HG02588 (cell line): ENCODE data around the gene MAGI3.

Experiments
- ATAC-seq: cut with Tn5 transposase; IDR thresholded peaks from one replicate; pipeline ENCODE4 v1.9.1; 2021; ENCODE audit warnings: mild to moderate bottlenecking, moderate library complexity; ENCODE audit not compliant: unreplicated experiment

The MAGI3 gene

GRCh38 chr1:113641396-113641795 is 251.1 kb downstream of the MAGI3 start:
- ATAC-seq = no peak

DNA sequence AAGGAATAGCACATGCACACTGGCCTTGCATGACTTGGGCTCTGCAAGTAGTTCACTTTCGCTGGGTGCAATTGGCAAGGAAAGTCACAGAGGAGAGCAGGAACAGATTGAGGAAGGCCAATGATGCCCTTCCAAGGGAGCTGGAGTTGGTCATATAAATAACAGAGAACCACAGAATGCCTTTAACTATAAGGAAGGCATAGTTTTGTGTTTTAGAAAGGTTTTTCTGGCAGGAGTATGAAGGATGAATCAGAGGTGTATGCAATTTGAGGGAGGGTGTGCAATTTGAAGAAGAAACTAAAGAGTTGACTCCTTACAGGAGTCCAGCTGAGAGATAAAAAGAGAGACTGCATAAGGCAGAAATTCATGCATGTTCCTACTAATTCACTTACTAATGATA is 256.8 kb downstream of the MAGI3 start:
- no peak for ATAC-seq

GRCh38 chr1:113648478-113648877 is 258.2 kb downstream of the MAGI3 start:
- no peak for ATAC-seq

DNA sequence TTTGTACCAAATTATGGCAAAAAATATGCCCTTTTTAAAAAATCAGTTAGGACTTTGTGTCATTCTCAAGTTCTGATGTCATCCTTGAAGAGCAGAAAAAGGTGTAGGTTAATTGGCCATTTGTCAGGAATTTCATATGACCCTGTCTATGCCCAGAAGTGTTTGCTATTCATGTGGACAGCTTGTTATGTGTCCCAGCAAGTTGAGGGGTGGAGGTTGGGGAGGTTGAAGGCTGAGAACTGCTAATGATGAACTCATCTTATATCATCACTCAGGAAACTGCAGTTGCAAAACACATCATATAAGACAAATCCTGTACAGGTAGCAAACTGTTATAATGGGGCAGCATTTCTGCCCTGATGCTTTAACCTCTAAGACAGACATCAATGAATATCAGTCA is 262.5 kb downstream of the MAGI3 start:
- ATAC-seq = no peak

DNA sequence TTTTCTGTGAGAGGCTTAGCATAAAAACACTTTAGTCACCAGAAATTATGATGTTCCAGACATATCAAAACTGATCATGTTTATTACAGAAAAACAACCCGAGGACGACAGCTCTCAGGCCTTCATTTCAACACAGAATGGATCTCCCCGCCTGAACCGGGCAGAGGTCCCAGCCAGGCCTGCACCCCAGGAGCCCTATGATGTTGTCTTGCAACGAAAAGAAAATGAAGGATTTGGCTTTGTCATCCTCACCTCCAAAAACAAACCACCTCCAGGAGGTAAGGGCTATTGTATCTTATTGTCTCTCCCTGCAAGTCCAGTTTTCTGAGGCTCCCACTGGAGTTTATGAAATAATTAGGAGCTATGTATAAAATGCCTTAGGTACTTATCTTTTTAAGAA is 263.4 kb downstream of the MAGI3 start:
- no peak for ATAC-seq

DNA sequence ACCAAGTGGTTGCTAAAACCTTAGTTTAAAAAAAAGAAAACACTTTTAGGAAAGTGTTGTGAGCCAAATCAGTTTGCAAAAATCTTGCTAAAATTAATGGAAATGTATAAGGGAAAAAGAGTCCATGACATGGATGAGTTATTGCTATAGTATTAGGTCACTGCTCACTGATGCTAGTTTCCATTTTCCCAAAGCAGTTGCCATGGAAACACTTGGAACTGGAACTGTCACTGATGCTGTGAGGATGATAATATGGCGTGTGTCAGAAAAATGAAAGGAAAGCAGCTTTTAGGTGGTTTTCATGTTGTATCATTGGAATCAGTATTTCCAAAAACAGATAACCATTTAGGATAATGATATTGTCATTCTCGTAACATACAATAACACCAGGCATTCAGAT is 264.6 kb downstream of the MAGI3 start:
- ATAC-seq = no peak

- no peak for ATAC-seq
These were observed 266.8 kb downstream of the MAGI3 start for GRCh38 chr1:113657126-113657525.

DNA sequence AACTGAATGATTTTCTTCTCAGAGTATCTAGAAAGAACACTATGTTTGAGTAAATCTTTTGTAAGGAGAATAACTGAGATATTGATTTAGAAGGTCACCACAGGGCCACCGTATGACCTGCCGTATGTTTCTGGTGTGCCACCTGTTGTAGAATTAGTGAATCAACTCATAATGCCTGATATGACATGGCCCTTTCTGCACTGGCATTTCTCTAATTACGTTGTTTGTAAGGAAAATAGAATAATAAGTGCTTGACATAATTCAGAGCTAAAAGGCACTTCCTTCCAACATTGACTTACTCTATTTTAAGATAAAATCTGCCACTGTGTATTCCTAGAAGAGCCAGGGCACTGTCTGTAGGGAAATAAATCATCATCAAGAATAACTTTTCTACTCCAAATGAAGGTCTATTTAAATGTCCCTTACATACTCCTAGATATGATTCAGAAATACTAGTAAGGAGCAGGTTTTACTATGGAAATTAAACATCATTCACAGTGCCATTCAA is 267.3 kb downstream of the MAGI3 start:
- ATAC-seq = no peak

- no peak for ATAC-seq
These were observed 268.7 kb downstream of the MAGI3 start for GRCh38 chr1:113659035-113659434.

GRCh38 chr1:113659556-113659955 is 269.2 kb downstream of the MAGI3 start:
- no peak for ATAC-seq

- no peak for ATAC-seq
These were observed 269.8 kb downstream of the MAGI3 start for GRCh38 chr1:113660088-113660487.

GRCh38 chr1:113662101-113662500 is 271.8 kb downstream of the MAGI3 start:
- ATAC-seq = no peak

DNA sequence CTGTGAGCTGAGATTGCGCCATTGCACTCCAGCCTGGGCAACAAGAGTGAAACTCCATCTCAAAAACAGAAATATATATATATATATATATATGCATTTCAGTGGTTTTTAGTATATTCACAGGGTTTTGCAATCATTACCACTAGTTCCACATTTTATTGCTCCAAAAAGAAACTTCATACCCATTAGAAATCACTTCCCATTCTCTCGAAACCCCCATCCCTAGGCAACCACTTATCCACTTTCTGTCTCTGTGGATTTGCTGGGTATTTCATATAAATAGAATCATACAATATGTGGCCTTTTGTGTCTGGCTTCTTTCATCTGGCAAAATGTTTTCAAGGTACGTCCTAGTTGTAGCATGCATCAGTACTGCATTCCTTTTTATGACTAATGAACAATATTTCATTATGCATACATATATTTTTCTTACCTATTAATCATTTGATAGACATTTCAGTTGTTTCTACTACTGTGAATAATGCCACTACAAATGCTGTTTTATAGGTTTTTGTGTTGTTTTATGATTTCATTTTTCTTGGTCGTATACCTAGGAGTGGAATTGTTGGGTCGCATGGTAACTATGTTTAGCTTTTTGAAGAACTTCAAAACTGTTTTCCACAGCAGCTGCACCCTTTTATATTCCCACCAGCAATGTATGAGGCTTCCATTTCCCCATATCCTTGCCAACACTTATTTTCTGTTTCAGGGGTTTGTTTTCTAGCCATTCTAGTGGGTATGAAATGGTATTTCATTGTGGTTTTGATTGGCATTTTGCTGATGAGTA is 273.0 kb downstream of the MAGI3 start:
- no peak for ATAC-seq

DNA sequence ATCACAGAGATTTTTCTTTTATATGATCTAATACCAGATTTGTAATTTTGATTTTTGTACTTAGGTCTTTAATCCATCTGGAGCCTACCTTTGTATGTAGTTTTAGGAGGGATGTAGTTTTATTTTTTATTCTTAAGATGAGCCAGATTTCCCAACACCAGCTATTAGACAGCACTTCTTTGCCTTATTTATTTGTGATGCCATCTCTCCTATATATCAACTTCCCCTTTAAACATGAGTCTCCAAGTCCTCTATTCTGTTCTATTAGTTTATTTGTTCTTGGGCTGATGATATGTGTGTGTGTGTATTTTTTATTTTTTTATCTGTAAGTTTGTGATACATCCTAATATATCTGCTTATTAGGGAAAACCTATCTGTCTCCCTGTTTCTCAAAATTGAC is 274.8 kb downstream of the MAGI3 start:
- no peak for ATAC-seq

DNA sequence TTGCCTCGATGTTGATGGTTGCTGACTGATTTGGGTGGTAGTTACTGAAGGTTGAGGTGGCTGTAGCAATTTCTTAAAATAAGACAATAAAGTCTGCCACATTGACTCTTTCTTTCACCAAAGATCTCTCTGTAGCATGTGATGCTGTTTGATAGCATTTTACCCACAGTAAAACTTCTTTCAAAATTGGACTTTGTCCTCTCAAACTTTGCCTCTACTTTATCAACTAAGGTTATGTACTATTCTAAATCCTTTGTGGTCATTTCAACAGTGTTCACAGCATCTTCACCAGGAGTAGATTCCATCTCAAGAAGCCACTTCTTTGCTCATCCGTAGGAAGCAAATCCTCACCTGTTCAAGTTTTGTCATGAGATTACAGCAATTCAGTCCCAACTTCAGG is 275.8 kb downstream of the MAGI3 start:
- ATAC-seq = no peak

DNA sequence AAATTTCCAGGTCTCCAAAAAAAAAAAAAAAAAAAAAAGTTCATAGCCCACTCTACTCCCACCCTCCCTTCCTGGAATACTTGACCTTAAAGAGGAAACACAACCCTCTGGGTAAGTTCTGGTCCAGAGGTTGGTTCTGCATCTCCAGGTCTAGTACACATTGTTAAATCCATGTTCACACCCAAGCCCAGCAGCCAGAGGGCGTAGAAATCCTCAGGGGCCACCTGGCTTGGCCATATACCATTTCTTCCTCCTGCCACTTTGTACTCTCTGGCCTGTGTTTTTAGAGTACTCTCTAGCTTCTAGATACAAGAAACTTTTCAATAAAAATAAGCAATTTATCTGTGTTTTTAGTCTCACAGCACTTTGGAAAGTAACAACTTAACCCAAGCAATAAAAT is 279.7 kb downstream of the MAGI3 start:
- no peak for ATAC-seq

DNA sequence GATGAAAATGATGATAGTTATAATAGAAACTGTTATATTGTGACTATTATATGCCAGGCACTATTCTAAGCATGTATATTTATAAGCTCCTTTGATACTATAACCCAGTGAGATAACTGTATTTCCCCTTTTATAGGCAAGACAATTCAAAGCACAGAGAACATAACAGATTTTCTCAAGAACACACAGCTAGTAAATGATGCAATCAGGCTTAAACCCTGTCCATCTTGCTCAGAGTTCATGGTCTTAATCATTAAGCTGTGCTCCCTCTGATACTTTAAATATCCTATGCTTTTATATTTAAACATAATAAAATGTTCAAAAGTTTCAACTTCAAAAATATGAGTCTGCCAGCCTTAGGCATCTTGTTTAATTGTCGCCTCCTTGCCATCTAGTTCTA is 280.3 kb downstream of the MAGI3 start:
- ATAC-seq = no peak

GRCh38 chr1:113672491-113672890 is 282.2 kb downstream of the MAGI3 start:
- no peak for ATAC-seq

DNA sequence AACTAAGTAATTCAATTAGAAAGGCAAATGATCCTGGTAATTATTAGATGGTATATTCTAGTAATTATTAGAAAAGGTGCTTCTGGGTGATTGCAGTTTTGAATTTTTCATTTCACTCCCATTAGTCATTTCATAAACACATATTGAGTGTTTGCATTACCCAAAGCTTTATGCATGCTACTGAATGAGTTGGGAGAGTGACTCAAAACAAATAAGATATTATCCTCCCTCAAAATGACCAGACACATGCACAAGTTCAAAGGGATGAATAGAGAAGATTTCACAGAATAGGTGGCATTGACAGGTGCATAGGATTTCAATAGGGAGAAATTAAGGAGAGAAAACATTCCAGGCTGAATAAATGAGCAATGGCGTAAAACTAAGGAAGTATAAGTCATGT is 284.3 kb downstream of the MAGI3 start:
- no peak for ATAC-seq

GRCh38 chr1:113675302-113675701 is 285.0 kb downstream of the MAGI3 start:
- ATAC-seq = no peak

DNA sequence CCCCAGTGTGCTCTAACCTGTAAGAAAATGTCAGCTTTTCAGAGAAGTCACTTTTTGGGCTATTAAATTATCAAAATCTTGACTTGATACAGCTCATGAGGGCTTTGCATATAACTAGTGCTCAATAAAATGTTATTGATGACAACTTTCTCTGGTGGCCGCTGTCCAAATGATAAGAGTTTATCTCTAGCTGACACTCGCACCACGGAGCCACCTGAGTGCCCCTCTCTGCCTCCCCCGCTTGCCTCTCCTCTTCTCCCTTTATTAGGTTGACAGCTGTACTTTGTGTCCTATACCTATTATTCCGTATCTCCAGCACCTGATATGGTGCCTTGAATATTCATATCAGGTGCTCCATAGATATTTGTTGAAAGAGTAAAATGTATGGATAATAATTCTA is 286.2 kb downstream of the MAGI3 start:
- no peak for ATAC-seq

DNA sequence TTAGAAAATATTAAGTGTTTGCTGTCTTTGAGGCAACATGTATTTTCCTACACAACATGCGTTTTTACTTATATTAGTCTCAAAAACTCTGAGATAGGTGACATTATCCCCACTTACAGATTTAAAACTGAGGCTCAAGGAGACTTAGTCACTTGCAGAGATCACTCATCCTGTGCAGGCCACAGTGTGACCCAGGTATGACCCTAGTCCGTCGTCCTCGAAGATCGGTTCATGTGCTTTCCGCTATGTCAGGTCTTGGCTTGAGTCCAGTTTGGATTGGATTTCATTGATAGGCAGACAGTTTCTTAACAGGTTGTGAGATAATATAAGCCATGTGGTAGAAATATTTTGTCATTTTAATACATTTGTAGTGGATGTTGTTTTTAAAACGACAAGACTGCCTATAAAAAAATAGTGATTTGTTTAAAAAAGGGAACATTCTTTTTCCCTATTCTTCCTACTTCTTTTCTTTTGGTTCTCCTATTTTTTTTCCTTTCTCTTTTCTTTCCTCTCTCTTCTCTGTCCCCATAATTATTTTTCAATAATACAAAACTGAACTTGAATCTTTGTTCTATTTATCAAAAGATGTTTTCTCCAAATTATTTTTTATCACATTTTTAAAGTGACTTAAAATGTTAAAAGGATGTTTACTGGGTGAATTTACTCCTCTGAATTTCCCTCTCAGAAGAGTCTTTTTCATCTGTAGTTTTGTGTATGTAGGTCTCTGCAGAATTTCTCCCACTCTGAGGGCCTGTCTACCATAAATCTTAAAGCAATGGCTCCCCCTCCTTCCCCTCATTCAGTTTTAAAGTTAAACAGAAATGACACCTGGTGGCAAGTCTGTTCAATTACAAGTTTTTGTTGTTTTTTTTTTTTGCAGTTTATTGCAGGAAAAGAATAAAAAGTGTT is 287.2 kb downstream of the MAGI3 start:
- ATAC-seq = no peak
